DND-41 (cell line): ENCODE results near the gene FUT3.

Source experiments
- CTCF ChIP-seq: IDR thresholded peaks from 2 replicates; pipeline ENCODE4 v1.5.1; 2012; ENCODE audit warnings: borderline replicate concordance, low read length, moderate library complexity, mild to moderate bottlenecking; ENCODE audit not compliant: poor library complexity, severe bottlenecking; ENCODE audit errors: extremely low read depth
- EZH2 ChIP-seq: IDR thresholded peaks from 3 replicates; pipeline ENCODE4 v1.6.1; 2012; ENCODE audit warnings: borderline replicate concordance, low read depth, mild to moderate bottlenecking, moderate library complexity, low read length, inconsistent platforms; ENCODE audit not compliant: severe bottlenecking

- TF ChIP-seq CTCF (no peak), EZH2 (no peak)
Observed at GRCh38 chr19:5809469-5809868, 41.8 kb downstream of the FUT3 start.
